A549 (cell line): Measurements from ENCODE around the gene PMM2. TPM values are rescaled to one million over a fixed set of nuclear protein-coding genes. Genes with fewer than 3 reads are reported as not detected.

Experiments
- ATAC-seq, 2 experiments: fragments of 200-7000 bp in 1 of 2; fragments of >200 bp in 1 of 2; cut with Nextera tagmentation in 1 of 2; cut with Tn5 transposase in 1 of 2; 3 replicates each; pipeline versions ENCODE4 v1.8.0 to v1.9.1; 2018 to 2020; ENCODE audit warnings: mild to moderate bottlenecking in 1 of 2, moderate library complexity in 1 of 2
- CTCF ChIA-PET: fragments of 300-600 bp; sonication (Branson Sonifier 250); formaldehyde crosslinking; extraction: SDS; loops from one replicate; lab custom pipeline; 2021; ENCODE audit warnings: antibody characterized with exemption, inconsistent platforms; lab: Yijun Ruan, JAX
- POLR2A ChIA-PET: fragments of 350-600 bp; formaldehyde crosslinking; extraction: SDS; loops from one replicate; lab custom pipeline; 2021; ENCODE audit warnings: antibody characterized with exemption, inconsistent platforms; lab: Yijun Ruan, JAX
- DNase-seq, 2 experiments: peaks; one replicate each; pipeline versions ENCODE4 v3.0.0 to v3.0.0-alpha.2; 2011 to 2016; ENCODE audit warnings: low read depth in 1 of 2, low spot score in 1 of 2
- FAIRE-seq: peaks from 2 replicates; lab custom pipeline; 2011; peaks lifted over from hg19 to GRCh38; lab: Jason Lieb, UNC
- H3K27ac ChIP-seq, 2 experiments: fragments of >200 bp; sonication (Bioruptor Twin); formaldehyde crosslinking; 3 replicates each; pipeline ENCODE4 v1.5.1; 2016 to 2017
- H3K4me1 ChIP-seq: fragments of >200 bp; sonication (Bioruptor Twin); formaldehyde crosslinking; 3 replicates; pipeline ENCODE4 v1.6.1; 2016
- H3K4me2 ChIP-seq: fragments of >200 bp; sonication (Bioruptor Twin); formaldehyde crosslinking; 3 replicates; pipeline ENCODE4 v1.6.1; 2016
- H3K4me3 ChIP-seq: fragments of >200 bp; sonication (Bioruptor Twin); formaldehyde crosslinking; 3 replicates; pipeline ENCODE4 v1.5.1; 2016
- H3K9me3 ChIP-seq: fragments of >200 bp; sonication (Bioruptor Twin); formaldehyde crosslinking; 3 replicates; pipeline ENCODE4 v1.6.1; 2016
- ATOH8 ChIP-seq: fragments of 250-450 bp; sonication (Bioruptor Pico); IDR thresholded peaks from 2 replicates; pipeline ENCODE4 v1.5.0; 2020; ENCODE audit warnings: low read depth, mild to moderate bottlenecking, moderate library complexity
- BCL3 ChIP-seq: fragments of >200 bp; sonication (Bioruptor Twin); formaldehyde crosslinking; IDR thresholded peaks from 3 replicates; pipeline ENCODE4 v1.6.1; 2016
- BHLHE40 ChIP-seq: IDR thresholded peaks from 2 replicates; pipeline ENCODE4 v1.6.1; 2012; ENCODE audit warnings: low read depth, low read length, inconsistent platforms
- E2F6 ChIP-seq: IDR thresholded peaks from 2 replicates; pipeline ENCODE4 v1.6.1; 2012; ENCODE audit warnings: low read depth, borderline replicate concordance
- FOSL2 ChIP-seq, 2 experiments: fragments of 450-650 bp in 1 of 2; fragments of >200 bp in 1 of 2; sonication (Bioruptor Twin) in 1 of 2; formaldehyde crosslinking; IDR thresholded peaks; 2 replicates each; pipeline versions ENCODE4 v1.5.0 to v1.6.1; 2016 to 2020; ENCODE audit warnings: mild to moderate bottlenecking in 1 of 2, moderate library complexity in 1 of 2
- FOXS1 ChIP-seq: fragments of 250-450 bp; sonication (Bioruptor Pico); IDR thresholded peaks from 2 replicates; pipeline ENCODE4 v1.5.0; 2020; ENCODE audit warnings: mild to moderate bottlenecking, moderate library complexity
- GATA3 ChIP-seq: IDR thresholded peaks from 2 replicates; pipeline ENCODE4 v1.6.1; 2012; ENCODE audit warnings: borderline replicate concordance
- HDAC2 ChIP-seq: fragments of 200-600 bp; sonication (generic); IDR thresholded peaks from 2 replicates; pipeline ENCODE4 v1.6.1; 2016
- HOXB5 ChIP-seq: fragments of 250-450 bp; sonication (Bioruptor Pico); IDR thresholded peaks from 2 replicates; pipeline ENCODE4 v1.5.0; 2020; ENCODE audit warnings: mild to moderate bottlenecking, moderate library complexity
- KDM5A ChIP-seq: fragments of 200-600 bp; sonication (generic); IDR thresholded peaks from 2 replicates; pipeline ENCODE4 v1.6.1; 2016; ENCODE audit warnings: antibody characterized with exemption, mild to moderate bottlenecking
- MAZ ChIP-seq: fragments of 150-350 bp; IDR thresholded peaks from 2 replicates; pipeline ENCODE4 v1.6.1; 2014; ENCODE audit warnings: antibody characterized with exemption, low read depth, low read length, borderline replicate concordance
- MYC ChIP-seq: IDR thresholded peaks from 2 replicates; pipeline ENCODE4 v1.6.1; 2012; ENCODE audit warnings: mild to moderate bottlenecking, inconsistent platforms, low read length, improper control_type of control experiment, borderline replicate concordance
- NFE2L2 ChIP-seq: fragments of 150-350 bp; conservative IDR thresholded peaks from 2 replicates; pipeline ENCODE4 v1.6.1; 2014; ENCODE audit warnings: low read length
- PBX3 ChIP-seq: IDR thresholded peaks from 2 replicates; pipeline ENCODE4 v1.6.1; 2012
- POLR2A ChIP-seq: IDR thresholded peaks from 2 replicates; pipeline ENCODE4 v1.6.1; 2012; ENCODE audit warnings: mild to moderate bottlenecking, low read length
- RARB ChIP-seq: fragments of 250-450 bp; sonication (Bioruptor Pico); IDR thresholded peaks from 2 replicates; pipeline ENCODE4 v1.8.0; 2021; ENCODE audit warnings: mild to moderate bottlenecking, moderate library complexity
- RCOR1 ChIP-seq: fragments of 150-350 bp; IDR thresholded peaks from 2 replicates; pipeline ENCODE4 v1.6.1; 2014; ENCODE audit warnings: antibody characterized with exemption, low read length, low read depth
- SMC3 ChIP-seq: fragments of >200 bp; sonication (Bioruptor Twin); formaldehyde crosslinking; IDR thresholded peaks from 3 replicates; pipeline ENCODE4 v1.6.1; 2018; ENCODE audit warnings: inconsistent platforms
- TP53 ChIP-seq: fragments of 250-450 bp; sonication (Bioruptor Pico); IDR thresholded peaks from 2 replicates; pipeline ENCODE4 v1.5.0; 2021; ENCODE audit warnings: mild to moderate bottlenecking, moderate library complexity
- USF2 ChIP-seq: fragments of 450-650 bp; IDR thresholded peaks from 2 replicates; pipeline ENCODE4 v1.6.1; 2014; ENCODE audit warnings: antibody characterized with exemption
- ZC3H11A ChIP-seq: fragments of 450-650 bp; IDR thresholded peaks from 2 replicates; pipeline ENCODE4 v1.6.1; 2014; ENCODE audit warnings: antibody characterized with exemption, mild to moderate bottlenecking
- ZSCAN20 ChIP-seq: fragments of 250-450 bp; sonication (Bioruptor Pico); IDR thresholded peaks from 2 replicates; pipeline ENCODE4 v1.8.0; 2022; ENCODE audit warnings: mild to moderate bottlenecking, moderate library complexity
- WGBS: methylation state at CpG from one replicate; pipeline ENCODE4 v1.1.6; 2017; ENCODE audit errors: missing lambda C conversion rate; 5-methylcytosine and 5-hydroxymethylcytosine counted together
- polyA plus RNA-seq, 4 experiments: library from polyadenylated mRNA; depleted of rRNA in 3 of 4; stranded (reverse); fragments of >200 nt; fragmentation: RNase III in 1 of 4; extraction: RNeasy Plus Mini Kit Qiagen cat#74134 plus additional on column Dnase treatment in 1 of 4; gene quantifications; 2 replicates in 3 of 4; 3 replicates in 1 of 4; pipeline ENCODE4 v1.2.3, GENCODE V29; 2011 to 2017
- TF ChIP-seq, protein P1 (sequence below): fragments of >200 bp; sonication (Bioruptor Twin); formaldehyde crosslinking; IDR thresholded peaks from 3 replicates; pipeline ENCODE4 v1.5.1; 2016

PMM2 gene
- polyA plus RNA-seq, 2 of the 4 experiments (the other 2 are of a cell fraction) = 56.6 to 72.4 TPM

DNA sequence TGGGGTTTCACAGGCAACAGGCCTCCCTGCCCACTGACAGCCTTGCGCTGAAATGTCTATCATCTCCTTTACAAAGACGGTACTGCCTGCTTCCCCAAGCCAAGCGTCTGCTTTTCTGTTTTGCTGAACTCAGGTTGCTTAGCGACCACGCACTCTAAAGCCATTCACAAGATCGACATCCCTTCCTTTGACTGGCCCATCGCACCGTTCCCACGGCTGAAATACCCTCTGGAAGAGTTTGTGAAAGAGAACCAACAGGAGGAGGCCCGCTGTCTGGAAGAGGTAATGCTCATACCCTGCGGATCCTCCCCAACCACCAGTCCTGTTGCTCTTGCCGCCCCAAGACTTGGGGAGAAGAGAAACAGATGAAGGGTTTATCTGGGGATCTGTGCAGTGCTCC lies 28.9 kb upstream of the PMM2 start:
- 85% methylated on average over 12 of the region's 12 CpGs for WGBS
- DNase-seq (no peak), ATAC-seq (0 out of 6 replicates have a peak, but pooled peaks of 1 of the 2 experiments have one; percentile 34), FAIRE-seq (no peak)
- no peak for TF ChIP-seq PBX3
- no peak for TF ChIP-seq RCOR1
- TF ChIP-seq HDAC2 = no peak
- no peak for TF ChIP-seq FOSL2 (IDR thresholded peaks at IDR 0.05)
- TF ChIP-seq FOSL2 (CRISPR knock-in tag; IDR thresholded peaks at IDR 0.05) = no peak
- no peaks in the 10 kb centered on the region for H3K4me1 ChIP-seq
- no peak overlapping the region for H3K27ac ChIP-seq
- no peak overlapping the region for H3K4me3 ChIP-seq
- ChIA-PET CTCF (no interaction called here), POLR2A (no interaction called here)
- H3K4me2 ChIP-seq = no peak overlapping the region
- no peaks in the 10 kb centered on the region for H3K9me3 ChIP-seq

GRCh38 chr16:8773537-8773936 lies 24.1 kb upstream of the PMM2 start:
- H3K4me1 ChIP-seq = no peaks in the 10 kb centered on the region
- H3K9me3 ChIP-seq = no peaks in the 10 kb centered on the region
- FAIRE-seq = no peak
- 11% methylated on average over 3 of the region's 3 CpGs for WGBS
- no peak overlapping the region for H3K4me3 ChIP-seq
- ChIA-PET POLR2A (no interaction called here), CTCF (interaction anchor here (1.1 to 1.2 kb wide), 2 partner anchors 9 to 20 kb away, joined by 3 to 4 read pairs; no protein-coding TSS in a partner anchor)
- no peak overlapping the region for H3K4me2 ChIP-seq
- no peak for ATAC-seq
- no peak for DNase-seq
- no peak overlapping the region for H3K27ac ChIP-seq
- TF ChIP-seq MAZ (no peak), KDM5A (no peak), POLR2A (no peak), E2F6 (no peak), USF2 (no peak), BHLHE40 (no peak), GATA3 (no peak), ZSCAN20 (CRISPR knock-in tag) (no peak), ZC3H11A (no peak), SMC3 (no peak)
- TF ChIP-seq, protein P1, sequence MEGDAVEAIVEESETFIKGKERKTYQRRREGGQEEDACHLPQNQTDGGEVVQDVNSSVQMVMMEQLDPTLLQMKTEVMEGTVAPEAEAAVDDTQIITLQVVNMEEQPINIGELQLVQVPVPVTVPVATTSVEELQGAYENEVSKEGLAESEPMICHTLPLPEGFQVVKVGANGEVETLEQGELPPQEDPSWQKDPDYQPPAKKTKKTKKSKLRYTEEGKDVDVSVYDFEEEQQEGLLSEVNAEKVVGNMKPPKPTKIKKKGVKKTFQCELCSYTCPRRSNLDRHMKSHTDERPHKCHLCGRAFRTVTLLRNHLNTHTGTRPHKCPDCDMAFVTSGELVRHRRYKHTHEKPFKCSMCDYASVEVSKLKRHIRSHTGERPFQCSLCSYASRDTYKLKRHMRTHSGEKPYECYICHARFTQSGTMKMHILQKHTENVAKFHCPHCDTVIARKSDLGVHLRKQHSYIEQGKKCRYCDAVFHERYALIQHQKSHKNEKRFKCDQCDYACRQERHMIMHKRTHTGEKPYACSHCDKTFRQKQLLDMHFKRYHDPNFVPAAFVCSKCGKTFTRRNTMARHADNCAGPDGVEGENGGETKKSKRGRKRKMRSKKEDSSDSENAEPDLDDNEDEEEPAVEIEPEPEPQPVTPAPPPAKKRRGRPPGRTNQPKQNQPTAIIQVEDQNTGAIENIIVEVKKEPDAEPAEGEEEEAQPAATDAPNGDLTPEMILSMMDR = no peak

DNA sequence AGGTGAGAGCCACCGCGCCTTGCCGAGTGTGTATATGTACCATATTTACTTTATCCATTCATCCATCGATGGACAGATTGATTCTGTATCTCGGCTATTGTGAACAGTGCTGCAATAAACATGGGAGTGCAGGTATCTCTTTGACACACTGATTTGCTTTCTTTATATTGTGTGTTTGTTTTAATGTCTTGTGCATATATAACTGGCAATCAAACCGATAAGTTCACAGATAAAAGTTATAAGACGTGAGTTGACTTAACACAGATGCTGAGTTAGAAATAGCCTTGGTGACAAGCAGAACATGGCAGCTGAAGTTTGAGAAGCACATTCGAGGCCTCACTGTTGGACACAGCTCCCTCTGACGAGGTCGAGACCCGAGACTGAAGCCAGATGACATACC lies 23.4 kb upstream of the PMM2 start:
- TF ChIP-seq RCOR1 (no peak), ATOH8 (CRISPR knock-in tag) (no peak), MYC (no peak), FOXS1 (CRISPR knock-in tag) (no peak), TP53 (CRISPR knock-in tag) (no peak), HOXB5 (CRISPR knock-in tag) (no peak), BCL3 (no peak), RARB (CRISPR knock-in tag) (no peak), NFE2L2 (no peak)
- TF ChIP-seq, protein P1 = no peak
- TF ChIP-seq, all 56 proteins: peak for 0
- POLR2A ChIA-PET = no interaction called here
- no peak overlapping the region for H3K27ac ChIP-seq
- H3K9me3 ChIP-seq = no peaks in the 10 kb centered on the region
- H3K4me2 ChIP-seq = no peak overlapping the region
- ATAC-seq (no peak), FAIRE-seq (no peak), DNase-seq (no peak)
- 80% methylated on average over 11 of the region's 11 CpGs for WGBS
- no peak overlapping the region for H3K4me3 ChIP-seq
- CTCF ChIA-PET = interaction anchor here (0.6 to 1.2 kb wide), 4 partner anchors 16 to 25 kb away, joined by 3 to 5 read pairs (median 4); no protein-coding TSS in a partner anchor
- H3K4me1 ChIP-seq = no peaks in the 10 kb centered on the region
